Posterior cingulate gyrus (tissue), 11 donors: ENCODE measurements around the gene DDX10.
A peak's percentile ranks its signal among the peaks of the same experiment; 100 is the strongest.
"Not testable (repeated sequence)": the region's sequence is repeated elsewhere in the genome, so short reads cannot be mapped to it uniquely, and the experiment has no call there.

Experiments used
- DNase-seq, 10 donors: peaks; one replicate each; pipeline versions ENCODE4 v3.0.0 to v3.0.0-alpha.2; 2020 to 2021; ENCODE audit warnings: mixed read lengths in 3 of 10
- intact Hi-C: fragments of 100-400 bp; cut with DNase I; formaldehyde crosslinking; loops from one replicate; pipeline ENCODE4 v1.15.1; 2023

DDX10 gene

GRCh38 chr11:108804511-108804910 lies 139.6 kb downstream of the DDX10 start:
- DNase-seq = no peak
- intact Hi-C loops = no loop called here

- DNase-seq = no peak
- intact Hi-C loops = no loop called here
Measured at GRCh38 chr11:108805030-108805429, 140.2 kb downstream of the DDX10 start.

DNA sequence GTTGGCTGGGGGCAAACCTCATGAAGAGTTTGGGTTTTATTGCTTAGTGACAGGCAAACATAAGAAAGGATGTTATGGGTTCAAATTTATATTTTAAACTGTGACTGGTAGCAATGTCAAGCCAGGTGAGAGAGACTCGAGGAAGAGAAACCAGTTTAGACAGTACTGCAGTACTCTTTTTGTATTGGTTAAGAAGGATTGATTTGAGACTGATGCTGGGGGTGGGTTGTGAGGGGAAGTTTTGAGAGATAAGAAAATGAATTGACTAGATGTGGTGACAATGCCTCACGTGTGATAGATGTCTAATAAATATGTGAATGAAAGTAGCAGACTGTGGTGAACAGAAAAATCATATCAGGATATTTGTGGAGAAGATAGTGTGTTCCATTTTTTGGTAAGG lies 142.4 kb downstream of the DDX10 start:
- DNase-seq = no peak
- intact Hi-C loops = no loop called here

DNA sequence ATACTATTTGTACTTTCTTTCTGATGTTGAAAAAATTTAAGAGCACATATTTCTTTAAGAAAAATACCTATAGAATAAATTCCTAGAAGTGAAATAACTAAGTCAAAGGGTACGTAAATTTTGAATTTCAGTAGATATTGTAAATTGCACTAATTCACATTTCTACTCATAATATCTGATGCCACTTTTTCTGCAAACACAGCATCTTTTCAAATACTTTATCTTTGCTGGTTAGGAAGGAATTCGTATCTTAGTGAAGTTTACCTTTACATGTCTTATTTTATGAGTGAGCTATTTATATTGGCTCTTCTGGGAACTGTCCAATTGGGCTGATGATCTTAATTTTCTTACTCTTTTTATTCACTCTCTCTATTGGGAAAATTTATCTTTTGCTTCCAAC lies 148.2 kb downstream of the DDX10 start:
- DNase-seq = no peak
- intact Hi-C loops = no loop called here

DNA sequence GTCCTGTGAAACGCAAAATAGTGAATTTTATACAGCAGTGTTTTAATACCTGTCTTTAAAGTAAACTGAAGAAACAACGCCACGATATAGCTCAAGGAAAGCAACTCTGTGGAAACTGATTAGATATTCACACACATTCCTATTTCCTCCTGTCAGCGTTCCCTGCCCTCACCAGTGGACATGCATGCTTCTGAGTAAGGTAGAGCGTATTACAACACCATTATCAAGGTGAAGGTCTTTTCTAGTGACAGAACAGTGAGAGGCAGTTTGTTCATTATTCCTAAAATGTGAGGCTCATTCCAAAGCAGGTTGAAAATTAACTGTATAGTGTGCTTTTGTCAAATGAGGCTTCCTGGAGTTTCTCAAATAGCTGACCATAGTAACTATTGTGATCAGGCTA lies 153.1 kb downstream of the DDX10 start:
- DNase-seq = no peak
- intact Hi-C loops = no loop called here

DNA sequence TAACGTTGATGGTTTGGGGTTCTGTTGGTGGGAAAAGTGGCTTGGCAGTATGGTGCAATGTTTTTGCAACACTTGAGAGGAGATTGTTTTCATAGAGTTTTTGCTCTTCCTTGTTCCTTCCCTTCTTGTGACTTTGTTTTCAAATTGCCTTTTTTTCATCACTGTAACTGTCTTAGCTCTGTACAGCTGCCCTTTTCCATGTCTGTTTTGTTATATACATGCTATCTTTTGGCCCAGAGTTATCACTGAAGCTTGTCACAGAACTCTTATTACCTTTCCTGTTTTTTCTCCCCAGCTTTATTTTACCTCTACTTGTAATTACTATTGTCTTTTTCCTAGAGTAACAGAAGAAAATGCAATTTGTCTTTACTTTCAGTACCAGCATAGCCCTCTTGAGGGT lies 154.1 kb downstream of the DDX10 start:
- no peak for DNase-seq
- intact Hi-C loops = no loop called here

DNA sequence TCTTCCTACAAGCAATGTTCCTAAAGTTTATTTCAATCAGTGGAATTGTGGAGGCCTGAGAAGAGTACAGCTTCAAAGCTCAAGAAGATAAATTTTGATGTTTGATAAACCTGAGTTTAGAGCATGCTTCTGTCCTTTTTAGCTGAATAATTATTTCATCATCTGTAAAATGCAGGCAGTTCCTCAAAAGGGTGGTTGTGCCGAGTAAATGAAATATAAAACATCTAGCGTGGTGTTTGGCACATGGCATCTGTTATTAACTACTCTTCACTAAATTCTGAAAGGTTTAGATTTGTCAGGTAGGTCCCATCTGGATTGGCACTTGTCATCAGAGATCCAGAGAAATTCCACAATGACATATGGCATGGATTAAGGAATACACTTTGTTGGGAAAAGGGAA lies 155.1 kb downstream of the DDX10 start:
- intact Hi-C loops = no loop called here
- DNase-seq = no peak

- DNase-seq, intact Hi-C loops: not testable (repeated sequence)
Measured at GRCh38 chr11:108823960-108824359, 159.1 kb downstream of the DDX10 start.

DNA sequence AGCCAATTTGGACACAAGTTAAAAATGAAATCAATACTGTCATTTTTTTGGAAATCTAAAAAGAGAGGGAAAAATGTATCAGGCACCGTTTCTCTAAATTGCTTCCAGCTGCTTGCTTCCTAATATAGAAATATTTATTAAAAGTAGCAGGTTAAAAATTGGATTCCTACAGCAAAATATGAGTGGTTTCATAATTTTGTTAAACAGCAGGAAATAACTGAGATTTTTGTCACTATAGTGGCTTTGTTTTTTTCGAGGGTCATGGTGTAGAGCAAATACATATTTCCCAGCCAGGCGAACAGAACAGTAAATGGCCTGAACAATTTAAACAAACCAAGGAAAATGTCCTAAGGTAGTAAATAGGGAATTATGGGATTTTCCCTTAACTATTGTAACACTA lies 159.7 kb downstream of the DDX10 start:
- no peak for DNase-seq
- intact Hi-C loops = no loop called here

DNA sequence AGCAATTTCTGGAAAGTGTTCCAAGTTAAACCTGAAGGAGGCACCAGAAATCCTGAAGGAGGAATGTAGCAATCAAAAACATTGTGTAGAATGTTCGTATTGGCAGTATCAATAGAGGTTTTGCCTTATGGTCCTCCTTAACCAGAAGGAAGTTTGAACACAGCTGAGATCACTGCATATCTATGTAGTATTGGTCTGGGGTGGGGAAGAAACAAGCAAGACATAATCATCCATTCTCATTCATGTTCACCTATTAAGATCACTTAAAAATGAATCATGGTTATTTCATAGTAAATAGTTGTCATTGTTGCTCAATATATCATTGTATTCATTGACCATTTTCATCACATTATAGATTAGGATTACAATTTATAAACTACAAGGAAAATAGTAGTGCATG lies 160.5 kb downstream of the DDX10 start:
- intact Hi-C loops = no loop called here
- DNase-seq = no peak

- no peak for DNase-seq
- intact Hi-C loops = no loop called here
Measured at GRCh38 chr11:108826136-108826535, 161.3 kb downstream of the DDX10 start.

GRCh38 chr11:108835624-108836023 lies 170.8 kb downstream of the DDX10 start:
- intact Hi-C loops = no loop called here
- no peak for DNase-seq

DNA sequence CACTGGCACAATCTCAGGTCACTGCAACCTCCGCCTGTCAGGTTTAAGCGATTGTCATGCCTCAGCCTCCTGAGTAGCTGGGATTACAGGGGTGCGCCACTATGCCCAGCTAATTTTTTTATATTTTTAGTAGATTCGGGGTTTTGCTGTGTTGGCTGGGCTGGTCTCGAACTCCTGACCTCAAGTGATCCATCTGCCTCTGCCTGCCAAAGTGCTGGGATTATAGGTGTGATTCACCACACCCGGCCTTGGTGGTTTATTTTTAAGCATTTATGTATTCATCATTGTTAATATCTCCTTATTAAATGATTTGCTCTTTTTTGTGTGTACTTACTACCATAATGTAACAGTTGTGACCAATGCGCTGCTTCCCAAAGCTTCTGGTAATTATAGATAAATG lies 171.7 kb downstream of the DDX10 start:
- no peak for DNase-seq
- intact Hi-C loops = no loop called here

DNA sequence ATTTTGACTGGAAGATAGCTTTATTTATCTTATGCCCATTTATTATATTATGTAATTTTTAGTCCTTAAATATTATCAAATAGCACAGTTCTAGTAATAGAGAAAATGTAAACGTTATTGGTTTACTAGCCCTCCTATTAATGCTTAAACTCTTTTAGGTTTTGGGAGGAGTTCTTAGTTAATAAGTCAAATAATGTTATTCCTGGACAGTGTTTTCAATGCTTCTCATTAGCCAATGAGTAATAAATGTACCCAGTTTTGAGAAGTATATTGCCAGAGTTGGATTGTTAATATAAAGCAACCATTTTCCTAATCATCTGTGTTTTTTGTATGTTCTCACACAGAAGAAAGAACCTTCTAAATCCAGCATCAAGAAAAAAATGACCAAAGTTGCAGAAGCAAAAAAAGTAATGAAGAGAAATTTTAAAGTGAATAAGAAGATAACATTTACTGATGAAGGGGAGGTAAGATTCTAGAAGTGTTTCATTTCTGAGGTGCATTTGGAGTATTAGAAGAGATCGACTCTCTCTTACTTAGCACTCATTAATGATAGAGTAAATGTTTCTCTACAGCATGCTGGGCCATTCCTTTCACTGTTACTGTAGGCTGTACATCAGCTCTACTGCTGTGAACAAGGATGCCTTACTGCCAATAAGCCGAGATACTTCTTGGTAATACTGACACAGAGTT lies 173.4 kb downstream of the DDX10 start:
- intact Hi-C loops = no loop called here

GRCh38 chr11:108838792-108839105 lies 173.9 kb downstream of the DDX10 start:
- no peak for DNase-seq
- intact Hi-C loops = no loop called here

More for the DNA sequence above, 173.4 kb downstream of the DDX10 start:
- DNase-seq = no peak

GRCh38 chr11:108846009-108846408 lies 181.1 kb downstream of the DDX10 start:
- intact Hi-C loops = no loop called here
- no peak for DNase-seq

- DNase-seq = no peak
- intact Hi-C loops = no loop called here
Measured at GRCh38 chr11:108847298-108847990, 182.6 kb downstream of the DDX10 start.

DNA sequence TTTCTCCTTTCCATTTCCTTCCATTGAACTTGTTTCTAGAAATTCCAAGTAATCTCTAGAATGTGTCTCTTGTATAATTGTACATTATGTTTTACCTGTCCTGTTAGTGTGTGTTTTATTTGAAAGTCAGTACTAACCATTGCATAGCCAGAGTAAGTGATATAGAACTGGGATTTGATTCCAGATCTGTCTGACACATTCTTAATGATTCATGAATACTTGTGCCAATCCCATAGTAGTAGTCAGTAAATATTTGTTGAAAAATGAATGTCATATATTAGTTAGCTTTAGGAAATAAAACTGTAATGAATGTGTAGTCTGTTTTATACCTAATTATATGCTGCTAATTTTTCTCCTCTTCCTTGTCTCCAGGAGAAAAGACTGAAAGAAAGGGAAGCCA lies 186.9 kb downstream of the DDX10 start:
- DNase-seq = no peak
- intact Hi-C loops = no loop called here

DNA sequence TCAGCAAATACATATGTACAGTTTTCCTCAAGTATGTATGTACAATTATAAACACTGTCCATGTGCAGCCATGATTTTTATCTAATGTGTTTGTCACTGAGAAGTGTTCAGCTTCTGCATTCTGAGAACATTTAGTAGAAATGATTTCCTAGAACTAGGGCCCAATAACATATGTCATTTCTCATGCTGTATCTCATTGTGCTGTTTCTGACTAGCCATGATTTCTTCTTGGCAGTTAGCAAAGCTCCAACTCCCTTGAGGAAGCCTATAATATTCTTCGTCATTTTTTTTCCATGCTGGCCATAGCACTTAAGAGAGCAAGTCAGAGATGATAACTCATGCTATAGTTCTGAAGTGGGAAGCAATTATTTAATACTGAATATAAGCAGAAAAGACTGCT lies 187.8 kb downstream of the DDX10 start:
- intact Hi-C loops = no loop called here

DNA sequence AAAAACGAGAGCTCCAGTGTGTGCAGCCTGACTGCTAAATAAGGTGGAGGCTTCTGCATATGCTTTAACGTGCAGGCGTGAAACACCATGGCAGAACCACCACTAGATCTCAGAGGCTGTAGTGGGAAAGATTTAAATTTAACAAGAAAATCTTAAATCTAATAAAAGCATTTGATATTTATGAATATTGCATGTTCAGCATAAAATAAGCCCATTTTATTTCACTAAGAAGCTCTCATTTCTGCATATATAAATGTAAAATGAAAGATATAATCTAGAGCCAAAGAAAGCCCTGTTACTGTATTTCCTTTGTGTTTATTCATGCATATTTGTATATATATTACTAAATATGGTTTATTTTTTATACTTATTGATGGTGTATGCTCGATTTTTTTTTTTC lies 188.3 kb downstream of the DDX10 start:
- DNase-seq = no peak

More for the DNA sequence above, 187.8 kb downstream of the DDX10 start:
- no peak for DNase-seq

DNA sequence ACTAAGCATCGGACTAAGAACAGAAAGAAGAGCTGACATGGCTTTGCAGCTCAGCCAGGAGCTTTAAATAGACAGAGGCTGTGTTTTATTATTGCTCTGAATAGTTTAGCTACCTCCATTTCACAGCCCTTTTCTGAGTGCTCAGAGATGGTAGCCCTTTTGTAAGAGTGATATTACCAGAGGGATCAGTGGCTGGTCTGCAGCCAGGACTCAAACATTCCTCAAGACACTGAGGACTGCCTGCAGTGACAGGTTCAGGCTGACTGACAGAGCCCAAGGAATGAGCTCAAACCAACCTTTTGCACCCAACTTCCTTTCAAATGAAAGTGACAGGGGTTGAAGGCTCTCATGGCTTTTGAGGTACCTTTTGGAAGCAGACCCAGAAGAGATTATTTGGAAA lies 189.0 kb downstream of the DDX10 start:
- peak in 1 of 10 donors; percentile 7 for DNase-seq
- intact Hi-C loops = no loop called here

More for the DNA sequence above, 188.3 kb downstream of the DDX10 start:
- intact Hi-C loops = no loop called here

DNA sequence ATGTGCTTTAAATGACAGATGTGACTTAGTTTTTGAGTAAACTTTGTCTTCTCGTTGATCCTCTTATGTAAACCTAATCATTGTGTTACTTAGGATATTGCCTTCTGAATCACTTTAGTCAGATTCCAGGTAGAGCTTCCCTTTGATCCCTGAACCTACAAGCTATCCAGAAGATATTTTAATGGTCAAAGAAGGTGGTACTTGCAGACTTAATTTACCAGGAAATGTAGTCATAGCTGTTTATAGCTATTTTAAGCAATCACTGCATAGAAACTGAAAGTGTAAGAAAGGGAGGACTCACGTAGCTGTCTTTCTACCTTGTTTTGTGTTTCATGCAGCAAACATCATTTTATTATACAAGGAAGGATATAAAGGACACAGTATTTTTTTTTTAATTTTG lies 189.5 kb downstream of the DDX10 start:
- DNase-seq = no peak
- intact Hi-C loops = no loop called here

DNA sequence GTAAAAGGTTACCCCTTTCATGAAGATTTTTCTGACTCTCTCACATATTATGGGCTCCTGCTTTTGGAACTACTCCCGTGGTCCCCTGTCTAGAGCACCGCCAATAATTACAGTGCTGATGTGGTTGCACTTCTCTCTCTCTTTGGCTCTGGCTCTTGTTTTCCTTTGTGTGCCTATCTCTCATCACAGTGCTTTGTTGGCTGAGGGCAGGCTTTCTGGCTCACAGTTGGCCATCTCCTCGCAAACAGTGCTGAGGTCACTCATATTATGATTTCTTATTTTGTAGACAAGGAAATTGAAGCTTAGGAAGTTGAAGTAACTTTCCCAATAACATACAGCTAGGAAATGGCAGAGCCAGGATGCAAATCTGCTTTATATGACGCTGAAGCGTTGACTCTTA lies 192.5 kb downstream of the DDX10 start:
- peak in 1 of 10 donors; percentile 22 for DNase-seq

More for the DNA sequence above, 192.5 kb downstream of the DDX10 start:
- intact Hi-C loops = no loop called here
